B cell (primary cell): ENCODE data around the gene PDCD4. TPM values are rescaled to one million over a fixed set of nuclear protein-coding genes. Genes with fewer than 3 reads are reported as not detected.
A peak's percentile ranks its signal among the peaks of the same experiment; 100 is the strongest.

Experiments used
- ATAC-seq: fragments of 200-7000 bp; cut with Tn5 transposase; one replicate; pipeline ENCODE4 v1.10.0; 2021; ENCODE audit warnings: low read depth, mild to moderate bottlenecking, moderate number of reproducible peaks, moderate library complexity
- CTCF ChIA-PET: fragments of 350-600 bp; sonication (Branson Sonifier 250); formaldehyde crosslinking; loops from one replicate; lab custom pipeline; 2021; ENCODE audit warnings: antibody characterized with exemption, inconsistent platforms; lab: Charles Lee
- POLR2A ChIA-PET: fragments of 350-600 bp; sonication (Branson Sonifier 250); formaldehyde crosslinking; loops from one replicate; lab custom pipeline; 2021; ENCODE audit warnings: antibody characterized with exemption; lab: Charles Lee
- DNase-seq: peaks from one replicate; pipeline ENCODE4 v3.0.0; 2013
- H2AFZ ChIP-seq: 2 replicates; pipeline ENCODE4 v1.6.1; 2012; ENCODE audit warnings: mild to moderate bottlenecking, low read depth, low read length; ENCODE audit not compliant: insufficient read depth, poor library complexity, severe bottlenecking
- H3K27ac ChIP-seq, 2 donors: 1 replicate in 1 of 2; 2 replicates in 1 of 2; pipeline ENCODE4 v1.5.1; 2012 to 2013; ENCODE audit warnings: low read length in 2 of 2, mild to moderate bottlenecking in 2 of 2, moderate library complexity in 1 of 2
- H3K27me3 ChIP-seq, 4 experiments: fragments of 200-600 bp in 1 of 4; sonication (generic) in 1 of 4; replicated peaks in 1 of 4; 1 replicate in 2 of 4; 2 replicates in 2 of 4; pipeline versions ENCODE4 v1.6.1 to v1.7.0; 2013 to 2016; ENCODE audit warnings: low read length in 3 of 4, mild to moderate bottlenecking in 2 of 4, mixed read lengths in 1 of 4, moderate library complexity in 1 of 4; ENCODE audit not compliant: insufficient read depth in 4 of 4, control insufficient read depth in 3 of 4; ENCODE audit errors: control extremely low read depth in 1 of 4
- H3K36me3 ChIP-seq, 2 experiments: replicated peaks in 1 of 2; 1 replicate in 1 of 2; 2 replicates in 1 of 2; pipeline versions ENCODE4 v1.6.1 to v1.7.1; 2013; ENCODE audit warnings: low read length in 1 of 2; ENCODE audit not compliant: insufficient read depth in 2 of 2, control insufficient read depth in 1 of 2; ENCODE audit errors: control extremely low read depth in 1 of 2, extremely low read depth in 1 of 2
- H3K4me1 ChIP-seq, 2 donors: fragments of 200-600 bp in 1 of 2; sonication (generic) in 1 of 2; 1 replicate in 1 of 2; 2 replicates in 1 of 2; pipeline versions ENCODE4 v1.5.1 to v1.6.1; 2013 to 2017; ENCODE audit warnings: low read length in 2 of 2; ENCODE audit not compliant: control insufficient read depth in 2 of 2, insufficient read depth in 2 of 2
- H3K4me2 ChIP-seq: replicated peaks from 2 replicates; pipeline ENCODE3; 2012; ENCODE audit warnings: mild to moderate bottlenecking, low read depth, low read length; ENCODE audit not compliant: poor library complexity, severe bottlenecking
- H3K4me3 ChIP-seq, 5 experiments: fragments of 200-600 bp in 1 of 5; sonication (generic) in 1 of 5; 1 replicate in 3 of 5; 2 replicates in 2 of 5; pipeline versions ENCODE4 v1.5.1 to v1.7.0; 2011 to 2016; ENCODE audit warnings: low read length in 4 of 5, mild to moderate bottlenecking in 4 of 5, low read depth in 2 of 5, control low read depth in 1 of 5, moderate library complexity in 1 of 5; ENCODE audit not compliant: insufficient read depth in 1 of 5; ENCODE audit errors: control extremely low read depth in 1 of 5, extremely low read depth in 1 of 5
- H3K79me2 ChIP-seq: fragments of 200-600 bp; sonication (generic); one replicate; pipeline ENCODE4 v1.6.0; 2016; ENCODE audit warnings: low read length; ENCODE audit not compliant: control insufficient read depth, insufficient read depth
- H3K9ac ChIP-seq: fragments of 200-600 bp; sonication (generic); 2 replicates; pipeline ENCODE4 v1.6.1; 2017; ENCODE audit warnings: mild to moderate bottlenecking, low read length, moderate library complexity
- H3K9me3 ChIP-seq, 3 donors: one replicate each; pipeline versions ENCODE4 v1.6.1 to v1.7.1; 2013; ENCODE audit warnings: low read length in 2 of 3; ENCODE audit not compliant: control insufficient read depth in 2 of 3, insufficient read depth in 1 of 3; ENCODE audit errors: control extremely low read depth in 1 of 3
- H4K20me1 ChIP-seq: 2 replicates; pipeline ENCODE4 v1.6.0; 2012; ENCODE audit warnings: mild to moderate bottlenecking, low read length; ENCODE audit not compliant: insufficient read depth, control insufficient read depth, poor library complexity, severe bottlenecking
- H3K27ac Mint-ChIP-seq: one replicate; pipeline ENCODE4 v1.8.0; 2021; ENCODE audit warnings: mixed read lengths
- H3K27me3 Mint-ChIP-seq: one replicate; pipeline ENCODE4 v1.8.0; 2021; ENCODE audit warnings: mixed read lengths
- H3K4me1 Mint-ChIP-seq: one replicate; pipeline ENCODE4 v1.8.0; 2021; ENCODE audit warnings: mixed read lengths
- H3K4me3 Mint-ChIP-seq: one replicate; pipeline ENCODE4 v1.8.0; 2021; ENCODE audit warnings: mixed read lengths
- H3K9me3 Mint-ChIP-seq: one replicate; pipeline ENCODE4 v1.8.0; 2022; ENCODE audit warnings: mixed read lengths; ENCODE audit not compliant: insufficient read depth
- EZH2 ChIP-seq: IDR thresholded peaks from 2 replicates; pipeline ENCODE4 v1.6.1; 2012; ENCODE audit warnings: borderline replicate concordance, low read depth, mild to moderate bottlenecking, moderate library complexity, low read length; ENCODE audit not compliant: insufficient read depth, poor library complexity, severe bottlenecking
- WGBS: methylation state at CpG from one replicate; pipeline ENCODE4 v1.1.5; 2013; ENCODE audit warnings: missing lambda C conversion rate; ENCODE audit not compliant: insufficient coverage; 5-methylcytosine and 5-hydroxymethylcytosine counted together
- intact Hi-C: fragments of 100-400 bp; cut with micrococcal nuclease; formaldehyde crosslinking; loops from one replicate; pipeline ENCODE4 v1.10.0; 2022
- polyA plus RNA-seq: library from polyadenylated mRNA; depleted of rRNA; stranded (reverse); fragments of >200 nt; gene quantifications from 2 replicates; pipeline ENCODE4 v1.2.3, GENCODE V29; 2012
- total RNA-seq, 2 donors: library from RNA; stranded (reverse); fragments of 120-200 nt in 1 of 2; gene quantifications; 1 replicate in 1 of 2; 2 replicates in 1 of 2; pipeline versions ENCODE4 v1.2.3 to v1.2.4, GENCODE V29; 2013 to 2022
- TF ChIP-seq, protein P1 (sequence below): fragments of 200-600 bp; IDR thresholded peaks from one replicate; pipeline ENCODE4 v1.8.0; 2022; ENCODE audit warnings: antibody characterized with exemption, mild to moderate bottlenecking

Gene PDCD4
- total and polyA plus RNA-seq, 2 donors (not counting 1 experiment from before 2014, with no cell fraction given), result 33.9 to 169 TPM

- no peak overlapping the region for H3K9ac ChIP-seq
- H4K20me1 ChIP-seq, result peaks cover 87% of the 10 kb centered on the region
- ATAC-seq (no peak), DNase-seq (no peak)
- H2AFZ ChIP-seq, result no peak overlapping the region
- H3K27ac ChIP-seq, result no peak overlapping the region
- H3K79me2 ChIP-seq, result peaks cover 99% of the 10 kb centered on the region
- Mint-ChIP-seq H3K27me3 (no peaks in the 10 kb centered on the region), H3K27ac (no peak overlapping the region), H3K4me1 (peaks cover 37% of the 10 kb centered on the region), H3K4me3 (no peak overlapping the region), H3K9me3 (peaks cover 2% of the 10 kb centered on the region)
- no peaks in the 10 kb centered on the region for H3K27me3 ChIP-seq
- intact Hi-C loops, result no loop called here
- 88% methylated on average over 1 of the region's 1 CpG for WGBS
- peaks cover 27 to 40% of the 10 kb centered on the region in 2 donors for H3K4me1 ChIP-seq
- TF ChIP-seq EZH2, result no peak
- TF ChIP-seq, protein P1, sequence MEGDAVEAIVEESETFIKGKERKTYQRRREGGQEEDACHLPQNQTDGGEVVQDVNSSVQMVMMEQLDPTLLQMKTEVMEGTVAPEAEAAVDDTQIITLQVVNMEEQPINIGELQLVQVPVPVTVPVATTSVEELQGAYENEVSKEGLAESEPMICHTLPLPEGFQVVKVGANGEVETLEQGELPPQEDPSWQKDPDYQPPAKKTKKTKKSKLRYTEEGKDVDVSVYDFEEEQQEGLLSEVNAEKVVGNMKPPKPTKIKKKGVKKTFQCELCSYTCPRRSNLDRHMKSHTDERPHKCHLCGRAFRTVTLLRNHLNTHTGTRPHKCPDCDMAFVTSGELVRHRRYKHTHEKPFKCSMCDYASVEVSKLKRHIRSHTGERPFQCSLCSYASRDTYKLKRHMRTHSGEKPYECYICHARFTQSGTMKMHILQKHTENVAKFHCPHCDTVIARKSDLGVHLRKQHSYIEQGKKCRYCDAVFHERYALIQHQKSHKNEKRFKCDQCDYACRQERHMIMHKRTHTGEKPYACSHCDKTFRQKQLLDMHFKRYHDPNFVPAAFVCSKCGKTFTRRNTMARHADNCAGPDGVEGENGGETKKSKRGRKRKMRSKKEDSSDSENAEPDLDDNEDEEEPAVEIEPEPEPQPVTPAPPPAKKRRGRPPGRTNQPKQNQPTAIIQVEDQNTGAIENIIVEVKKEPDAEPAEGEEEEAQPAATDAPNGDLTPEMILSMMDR, result no peak
- ChIA-PET CTCF (no interaction called here), POLR2A (no interaction called here)
- H3K4me2 ChIP-seq, result peak overlapping the region; percentile 31
- no peak overlapping the region for H3K4me3 ChIP-seq
- no peaks in the 10 kb centered on the region for H3K9me3 ChIP-seq
- H3K36me3 ChIP-seq, result peaks cover 1 to 4% of the 10 kb centered on the region in 2 experiments
These were observed 60.1 kb downstream of the PDCD4 start for GRCh38 chr10:110931769-110932381.

- Histone ChIP-seq H3K27ac (no peak overlapping the region), H3K36me3 (peaks cover 1 to 10% of the 10 kb centered on the region in 2 experiments), H3K4me1 (peaks cover 31 to 33% of the 10 kb centered on the region in 2 donors), H3K79me2 (peaks cover 99% of the 10 kb centered on the region), H3K27me3 (no peaks in the 10 kb centered on the region), H4K20me1 (peaks cover 86% of the 10 kb centered on the region), H3K4me2 (peak overlapping the region; percentile 31), H3K9ac (no peak overlapping the region), H3K9me3 (no peaks in the 10 kb centered on the region), H2AFZ (no peak overlapping the region), H3K4me3 (no peak overlapping the region)
- ChIA-PET POLR2A (no interaction called here), CTCF (no interaction called here)
- no CpG with 5 or more reads among the region's 1 CpG for WGBS
- Mint-ChIP-seq H3K9me3 (peaks cover 2% of the 10 kb centered on the region), H3K27me3 (no peaks in the 10 kb centered on the region), H3K27ac (no peak overlapping the region), H3K4me1 (peaks cover 37% of the 10 kb centered on the region), H3K4me3 (no peak overlapping the region)
- intact Hi-C loops, result no loop called here
- TF ChIP-seq, protein P1, result no peak
- no peak for TF ChIP-seq EZH2
- ATAC-seq (no peak), DNase-seq (no peak)
These were observed 60.9 kb downstream of the PDCD4 start for GRCh38 chr10:110932505-110933180.
